GM18502 (cell line): Measurements from ENCODE around the gene EMSY.

Experiments
- ATAC-seq: cut with Tn5 transposase; IDR thresholded peaks from one replicate; pipeline ENCODE4 v1.9.1; 2021; ENCODE audit warnings: mild to moderate bottlenecking; ENCODE audit not compliant: unreplicated experiment, poor library complexity

EMSY gene

GRCh38 chr11:76512851-76513653, 68.2 kb downstream of the EMSY start:
- no peak for ATAC-seq

GRCh38 chr11:76513654-76514034, 68.8 kb downstream of the EMSY start:
- ATAC-seq: no peak

- ATAC-seq: no peak
Measured at GRCh38 chr11:76515494-76515893, 70.7 kb downstream of the EMSY start.

GRCh38 chr11:76523147-76523546, 78.3 kb downstream of the EMSY start:
- ATAC-seq: no peak

- ATAC-seq: no peak
Measured at GRCh38 chr11:76523786-76524436, 79.1 kb downstream of the EMSY start.

- ATAC-seq: no peak
Measured at GRCh38 chr11:76524461-76524860, 79.6 kb downstream of the EMSY start.

GRCh38 chr11:76524919-76525318, 80.1 kb downstream of the EMSY start:
- no peak for ATAC-seq

GRCh38 chr11:76526878-76527277, 82.1 kb downstream of the EMSY start:
- no peak for ATAC-seq

GRCh38 chr11:76542436-76542835, 97.6 kb downstream of the EMSY start:
- ATAC-seq: no peak

GRCh38 chr11:76543006-76543703, 98.3 kb downstream of the EMSY start:
- ATAC-seq: no peak

- no peak for ATAC-seq
Measured at GRCh38 chr11:76550781-76551180, 106.0 kb downstream of the EMSY start.

GRCh38 chr11:76551400-76551799, 106.6 kb downstream of the EMSY start:
- ATAC-seq: no peak

GRCh38 chr11:76552987-76553386, 108.2 kb downstream of the EMSY start:
- no peak for ATAC-seq

- ATAC-seq: no peak
Measured at GRCh38 chr11:76553554-76554476, 109.0 kb downstream of the EMSY start.

GRCh38 chr11:76554767-76555166, 109.9 kb downstream of the EMSY start:
- ATAC-seq: no peak

GRCh38 chr11:76557466-76557865, 112.6 kb downstream of the EMSY start:
- no peak for ATAC-seq

GRCh38 chr11:76558473-76558872, 113.7 kb downstream of the EMSY start:
- no peak for ATAC-seq

GRCh38 chr11:76558891-76559290, 114.1 kb downstream of the EMSY start:
- ATAC-seq: no peak

GRCh38 chr11:76559346-76559745, 114.5 kb downstream of the EMSY start:
- ATAC-seq: no peak

- ATAC-seq: no peak
Measured at GRCh38 chr11:76560219-76560618, 115.4 kb downstream of the EMSY start.
